Measurements from ENCODE around the gene TAF4B. TPM values are rescaled to one million over a fixed set of nuclear protein-coding genes. Genes with fewer than 3 reads are reported as not detected.

Gene TAF4B
- polyA plus RNA-seq, 1 donor from 2014 or later, result 0.38 TPM

- Histone ChIP-seq H3K27me3 (ENCODE audit: insufficient read depth, low read depth, low read length) (no peaks in the 10 kb centered on the region), H3K4me2 (ENCODE audit: low read length) (no peak overlapping the region), H3K4me3 (ENCODE audit: low read length) (no peak overlapping the region), H4K20me1 (ENCODE audit: insufficient read depth) (no peaks in the 10 kb centered on the region), H3K27ac (ENCODE audit: low read length) (no peak overlapping the region), H3K79me2 (replicated peaks; ENCODE audit: insufficient read depth, low read length) (no peaks in the 10 kb centered on the region), H2AFZ (ENCODE audit: low read depth, low read length) (no peak overlapping the region), H3K9me3 (ENCODE audit: low read length) (peaks cover 7% of the 10 kb centered on the region), H3K36me3 (ENCODE audit: insufficient read depth, low read length) (no peaks in the 10 kb centered on the region), H3F3A (ENCODE audit: insufficient read depth, low read length, poor library complexity, severe bottlenecking) (no peaks in the 10 kb centered on the region), H3K9me2 (ENCODE audit: insufficient read depth, low read length) (no peaks in the 10 kb centered on the region), H3K9ac (ENCODE audit: low read length) (no peak overlapping the region)
- TF ChIP-seq POLR2AphosphoS5 (IDR thresholded peaks at IDR 0.05), result no peak
- TF ChIP-seq, protein P1, sequence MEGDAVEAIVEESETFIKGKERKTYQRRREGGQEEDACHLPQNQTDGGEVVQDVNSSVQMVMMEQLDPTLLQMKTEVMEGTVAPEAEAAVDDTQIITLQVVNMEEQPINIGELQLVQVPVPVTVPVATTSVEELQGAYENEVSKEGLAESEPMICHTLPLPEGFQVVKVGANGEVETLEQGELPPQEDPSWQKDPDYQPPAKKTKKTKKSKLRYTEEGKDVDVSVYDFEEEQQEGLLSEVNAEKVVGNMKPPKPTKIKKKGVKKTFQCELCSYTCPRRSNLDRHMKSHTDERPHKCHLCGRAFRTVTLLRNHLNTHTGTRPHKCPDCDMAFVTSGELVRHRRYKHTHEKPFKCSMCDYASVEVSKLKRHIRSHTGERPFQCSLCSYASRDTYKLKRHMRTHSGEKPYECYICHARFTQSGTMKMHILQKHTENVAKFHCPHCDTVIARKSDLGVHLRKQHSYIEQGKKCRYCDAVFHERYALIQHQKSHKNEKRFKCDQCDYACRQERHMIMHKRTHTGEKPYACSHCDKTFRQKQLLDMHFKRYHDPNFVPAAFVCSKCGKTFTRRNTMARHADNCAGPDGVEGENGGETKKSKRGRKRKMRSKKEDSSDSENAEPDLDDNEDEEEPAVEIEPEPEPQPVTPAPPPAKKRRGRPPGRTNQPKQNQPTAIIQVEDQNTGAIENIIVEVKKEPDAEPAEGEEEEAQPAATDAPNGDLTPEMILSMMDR (IDR thresholded peaks at IDR 0.05; ENCODE audit: poor library complexity, severe bottlenecking), result peak; percentile 16
- no peak for TF ChIP-seq RAD21 (conservative IDR thresholded peaks at IDR 0.05)
- no peak for TF ChIP-seq REST (IDR thresholded peaks at IDR 0.05; ENCODE audit: borderline replicate concordance)
Measured at GRCh38 chr18:26185267-26185666, 41.0 kb upstream of the TAF4B start.

DNA sequence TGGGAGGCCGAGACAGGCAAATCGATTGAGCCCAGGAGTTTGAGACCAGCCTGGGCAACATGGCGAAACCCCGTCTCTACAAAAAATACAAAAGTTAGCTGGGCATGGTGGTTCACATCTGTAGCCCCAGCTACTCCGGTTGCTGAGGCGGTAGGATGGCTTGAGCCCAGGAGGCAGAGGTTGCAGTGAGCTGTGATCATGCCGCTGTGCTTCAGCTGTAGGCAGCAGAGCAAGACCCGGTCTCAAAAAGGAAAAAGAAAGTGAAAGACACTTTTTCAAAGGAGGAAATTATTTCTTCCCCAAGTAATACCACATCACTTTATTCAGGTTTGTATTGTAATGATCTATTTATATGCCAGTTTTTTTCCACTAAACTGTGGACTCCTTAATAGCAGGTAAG, 35.7 kb upstream of the TAF4B start:
- no peaks in the 10 kb centered on the region for H3K79me2 ChIP-seq (replicated peaks; ENCODE audit: insufficient read depth, low read length)

More for the DNA sequence above, 35.7 kb upstream of the TAF4B start:
- no peaks in the 10 kb centered on the region for H3F3A ChIP-seq (ENCODE audit: insufficient read depth, low read length, poor library complexity, severe bottlenecking)
- no peaks in the 10 kb centered on the region for H3K36me3 ChIP-seq (ENCODE audit: insufficient read depth, low read length)
- H3K27ac ChIP-seq (ENCODE audit: low read length), result no peak overlapping the region
- no peak overlapping the region for H3K9ac ChIP-seq (ENCODE audit: low read length)
- no peak overlapping the region for H3K4me2 ChIP-seq (ENCODE audit: low read length)
- H3K9me2 ChIP-seq (ENCODE audit: insufficient read depth, low read length), result no peaks in the 10 kb centered on the region
- H3K4me3 ChIP-seq (ENCODE audit: low read length), result no peak overlapping the region
- H3K9me3 ChIP-seq (ENCODE audit: low read length), result peaks cover 4% of the 10 kb centered on the region
- no peak overlapping the region for H2AFZ ChIP-seq (ENCODE audit: low read depth, low read length)
- H4K20me1 ChIP-seq (ENCODE audit: insufficient read depth), result no peaks in the 10 kb centered on the region
- no peaks in the 10 kb centered on the region for H3K27me3 ChIP-seq (ENCODE audit: insufficient read depth, low read depth, low read length)
- TF ChIP-seq SMC3 (conservative IDR thresholded peaks at IDR 0.05; ENCODE audit: poor library complexity) (no peak), TAF1 (IDR thresholded peaks at IDR 0.05; ENCODE audit: low read depth) (no peak), EZH2 (IDR thresholded peaks at IDR 0.05; ENCODE audit: borderline replicate concordance, insufficient read depth, low read length, poor library complexity, severe bottlenecking) (no peak), REST (IDR thresholded peaks at IDR 0.05; ENCODE audit: borderline replicate concordance) (no peak), RAD21 (conservative IDR thresholded peaks at IDR 0.05) (no peak), MXI1 (conservative IDR thresholded peaks at IDR 0.05; ENCODE audit: poor library complexity, severe bottlenecking) (no peak), EP300 (conservative IDR thresholded peaks at IDR 0.05; ENCODE audit: poor library complexity, severe bottlenecking) (no peak), POLR2AphosphoS5 (IDR thresholded peaks at IDR 0.05) (no peak)
- TF ChIP-seq, protein P1 (IDR thresholded peaks at IDR 0.05; ENCODE audit: poor library complexity, severe bottlenecking), result no peak
